ENCODE data around the gene ATXN1.

DNA sequence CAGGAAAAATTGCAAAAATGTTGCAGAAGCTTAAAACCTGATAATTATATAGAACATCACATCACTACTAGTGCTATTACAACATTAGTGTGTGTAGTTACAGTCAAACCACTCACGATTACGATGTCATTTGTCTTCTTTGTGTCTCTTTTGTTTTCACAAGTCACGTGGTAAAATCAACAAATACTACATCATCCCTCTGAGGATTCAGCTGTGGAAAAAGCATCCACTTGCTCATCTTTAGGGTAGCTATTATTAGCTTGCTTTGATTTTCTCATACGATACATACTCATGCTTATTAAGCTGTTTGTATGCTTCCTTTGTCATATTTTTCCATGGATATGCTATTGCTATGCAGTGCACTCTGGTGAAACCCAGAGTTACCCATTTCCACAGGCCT, 22.2 kb upstream of the ATXN1 start:
- TF ChIP-seq, protein P1, sequence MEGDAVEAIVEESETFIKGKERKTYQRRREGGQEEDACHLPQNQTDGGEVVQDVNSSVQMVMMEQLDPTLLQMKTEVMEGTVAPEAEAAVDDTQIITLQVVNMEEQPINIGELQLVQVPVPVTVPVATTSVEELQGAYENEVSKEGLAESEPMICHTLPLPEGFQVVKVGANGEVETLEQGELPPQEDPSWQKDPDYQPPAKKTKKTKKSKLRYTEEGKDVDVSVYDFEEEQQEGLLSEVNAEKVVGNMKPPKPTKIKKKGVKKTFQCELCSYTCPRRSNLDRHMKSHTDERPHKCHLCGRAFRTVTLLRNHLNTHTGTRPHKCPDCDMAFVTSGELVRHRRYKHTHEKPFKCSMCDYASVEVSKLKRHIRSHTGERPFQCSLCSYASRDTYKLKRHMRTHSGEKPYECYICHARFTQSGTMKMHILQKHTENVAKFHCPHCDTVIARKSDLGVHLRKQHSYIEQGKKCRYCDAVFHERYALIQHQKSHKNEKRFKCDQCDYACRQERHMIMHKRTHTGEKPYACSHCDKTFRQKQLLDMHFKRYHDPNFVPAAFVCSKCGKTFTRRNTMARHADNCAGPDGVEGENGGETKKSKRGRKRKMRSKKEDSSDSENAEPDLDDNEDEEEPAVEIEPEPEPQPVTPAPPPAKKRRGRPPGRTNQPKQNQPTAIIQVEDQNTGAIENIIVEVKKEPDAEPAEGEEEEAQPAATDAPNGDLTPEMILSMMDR (IDR thresholded peaks at IDR 0.05; ENCODE audit: insufficient read depth, low read length, poor library complexity, severe bottlenecking) = no peak
- TF ChIP-seq EZH2phosphoT487 (conservative IDR thresholded peaks at IDR 0.05; ENCODE audit: low read length) = no peak
